Dermis blood vessel endothelial cell (primary cell): Measurements from ENCODE around the gene ZNF830. TPM values are rescaled to one million over a fixed set of nuclear protein-coding genes. Genes with fewer than 3 reads are reported as not detected.
A peak's percentile ranks its signal among the peaks of the same experiment; 100 is the strongest.
"Not testable (repeated sequence)": the region's sequence is repeated elsewhere in the genome, so short reads cannot be mapped to it uniquely, and the experiment has no call there.

Source experiments
- DNase-seq: peaks from one replicate; pipeline ENCODE4 v3.0.0; 2010
- total RNA-seq: library from RNA; depleted of rRNA; stranded (reverse); fragments of >200 nt; gene quantifications from 2 replicates; pipeline ENCODE4 v1.2.3, GENCODE V29; 2014

ZNF830 gene
- total RNA-seq, 1 donor from 2014 or later: 17.5 TPM

DNA sequence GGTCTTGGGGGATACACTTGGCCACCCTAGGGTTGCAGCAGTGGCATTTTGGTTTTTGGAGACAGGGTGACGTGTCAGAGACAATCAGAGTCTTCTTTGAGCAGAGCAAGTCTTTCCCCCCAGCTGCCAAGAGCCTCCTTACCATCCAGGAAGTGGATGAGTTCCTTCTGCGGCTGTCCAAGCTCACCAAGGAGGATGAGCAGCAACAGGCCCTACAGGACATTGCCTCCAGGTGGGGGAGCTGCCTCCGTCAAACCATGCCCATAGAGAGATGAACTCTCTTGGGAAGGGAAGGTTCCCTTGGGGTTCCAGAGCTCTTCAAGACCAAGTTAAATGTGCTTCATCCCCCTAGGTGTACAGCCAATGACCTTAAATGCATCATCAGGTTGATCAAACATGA, 30.3 kb downstream of the ZNF830 start:
- DNase-seq: no peak

DNA sequence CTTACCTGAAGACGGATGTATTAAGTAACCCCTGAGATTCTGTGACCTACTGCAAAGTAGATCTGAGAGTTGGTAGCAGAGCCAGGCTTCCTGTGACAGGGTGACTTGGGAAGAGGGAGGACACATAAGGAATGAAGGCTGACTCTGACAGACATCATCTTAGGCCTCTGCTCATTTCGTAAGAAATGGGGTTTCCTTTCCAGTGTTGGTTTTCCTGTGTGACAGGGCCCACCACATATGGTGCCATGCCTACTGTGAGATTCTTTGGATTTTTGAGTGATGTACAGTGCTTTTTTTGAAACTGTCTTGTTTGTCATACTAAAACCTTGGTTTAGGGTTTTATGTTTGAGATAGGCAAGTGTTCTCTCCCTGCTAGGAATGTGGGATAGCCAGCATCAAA, 31.7 kb downstream of the ZNF830 start:
- DNase-seq: no peak

DNA sequence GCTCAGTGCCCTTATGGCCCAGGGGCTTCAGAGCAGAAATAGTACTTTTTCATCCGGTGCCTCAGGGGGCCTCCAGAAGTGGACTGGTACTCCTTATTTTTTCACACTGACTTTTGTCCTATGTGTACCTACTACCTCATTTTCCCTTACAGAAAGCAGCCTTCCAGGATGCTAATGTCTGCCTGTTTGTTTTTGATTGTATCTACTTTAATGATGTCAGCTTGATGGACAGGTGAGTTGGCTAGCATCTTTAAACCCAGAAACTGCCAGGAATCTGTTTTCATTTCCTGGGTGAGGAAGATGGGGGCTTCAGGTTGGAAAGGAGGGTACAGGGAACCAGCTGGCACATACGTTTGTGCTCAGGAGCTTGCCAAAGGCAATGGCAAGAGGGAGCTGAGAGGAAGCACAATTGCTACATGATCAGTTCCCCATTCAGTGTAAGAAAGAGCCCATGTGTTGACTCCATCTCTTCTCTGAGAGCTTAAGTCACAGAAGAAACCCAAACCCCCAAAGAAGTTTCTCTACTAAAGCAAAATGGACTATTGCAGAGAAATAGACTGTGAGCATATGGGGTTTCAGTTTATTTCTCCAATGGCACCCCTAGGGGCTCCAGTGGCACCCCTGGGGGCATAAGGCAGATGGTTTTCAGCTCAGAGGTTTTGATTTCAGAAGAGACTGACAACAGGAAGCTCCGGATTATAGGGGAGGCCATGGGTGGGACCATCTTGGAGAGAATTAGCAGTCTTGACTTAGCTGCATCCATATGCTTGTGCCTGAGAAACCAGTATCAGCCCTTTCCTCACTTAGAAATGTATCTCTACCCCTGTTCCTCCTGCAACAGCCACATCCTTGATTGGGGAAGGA, 35.3 kb downstream of the ZNF830 start:
- no peak for DNase-seq

DNA sequence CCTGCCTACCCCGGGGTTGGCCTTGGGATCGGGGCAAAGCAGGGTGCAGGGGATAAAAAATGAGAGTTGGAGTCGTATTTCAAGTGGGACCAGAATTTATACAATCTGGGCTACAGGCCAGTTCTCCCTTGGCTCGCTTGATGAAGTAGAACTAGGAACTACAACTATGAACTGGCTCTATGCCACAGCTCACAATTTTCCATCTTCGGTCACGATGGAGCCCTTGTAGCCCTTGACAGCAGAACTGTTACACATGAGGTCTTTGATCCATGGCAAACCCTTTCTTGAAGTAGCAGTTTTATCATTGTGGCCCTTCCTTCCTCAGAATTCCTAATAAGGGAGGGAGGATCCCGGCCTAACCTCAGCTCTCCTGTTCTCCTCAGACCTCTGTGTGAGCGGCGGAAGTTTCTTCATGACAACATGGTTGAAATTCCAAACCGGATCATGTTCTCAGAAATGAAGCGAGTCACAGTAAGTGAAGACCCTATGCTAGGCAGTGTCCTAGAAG, 36.1 kb downstream of the ZNF830 start:
- no peak for DNase-seq

DNA sequence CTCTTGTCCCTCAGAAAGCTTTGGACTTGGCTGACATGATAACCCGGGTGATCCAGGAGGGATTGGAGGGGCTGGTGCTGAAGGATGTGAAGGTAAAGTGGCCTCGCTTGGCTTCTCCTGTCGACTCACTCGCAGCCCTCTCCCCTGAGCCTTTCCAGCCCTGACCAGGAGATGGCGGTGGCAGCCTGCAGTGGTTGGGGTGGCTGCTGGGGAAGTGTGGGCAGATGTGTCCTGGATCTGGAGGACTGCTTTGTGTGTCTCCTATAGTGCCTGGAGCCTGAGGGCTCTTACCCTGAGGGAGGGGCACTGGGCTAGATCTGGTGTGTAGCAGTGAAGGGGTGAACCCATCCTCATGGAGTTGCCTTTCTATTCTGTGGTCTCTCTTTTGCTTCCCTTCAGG, 36.9 kb downstream of the ZNF830 start:
- DNase-seq: peak; percentile 90

DNA sequence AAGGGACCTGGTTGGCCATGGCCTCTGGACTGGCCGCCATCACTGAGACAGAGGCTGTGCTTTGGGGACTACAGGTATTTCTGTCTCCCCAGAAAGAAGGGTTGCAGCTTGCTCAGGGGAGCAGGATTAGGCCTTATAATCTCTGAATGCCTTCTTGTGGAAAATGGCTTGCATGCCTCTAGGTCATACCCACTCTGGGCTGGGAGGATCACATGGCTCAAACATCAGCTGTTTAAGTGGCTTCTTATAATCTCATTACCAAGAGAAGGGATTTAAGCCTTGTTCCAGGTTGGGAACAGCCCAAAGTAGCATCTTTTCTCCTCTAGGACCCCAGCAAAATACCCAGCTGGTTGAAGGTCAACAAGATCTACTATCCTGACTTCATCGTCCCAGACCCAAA, 38.1 kb downstream of the ZNF830 start:
- DNase-seq: no peak

DNA sequence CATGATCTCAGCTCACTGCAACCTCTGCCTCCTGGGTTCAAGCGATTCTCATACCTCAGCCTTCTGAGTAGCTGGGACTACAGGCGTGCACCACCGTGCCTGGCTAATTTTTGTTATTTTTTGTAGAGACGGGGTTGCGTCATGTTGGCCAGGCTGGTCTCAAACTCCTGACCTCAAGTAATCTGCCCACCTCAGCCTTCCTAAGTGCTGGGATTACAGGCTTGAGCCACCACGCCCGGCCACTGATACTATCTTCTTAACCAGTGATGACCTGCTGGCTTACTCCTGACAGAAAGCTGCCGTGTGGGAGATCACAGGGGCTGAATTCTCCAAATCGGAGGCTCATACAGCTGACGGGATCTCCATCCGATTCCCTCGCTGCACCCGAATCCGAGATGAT, 39.6 kb downstream of the ZNF830 start:
- not testable (repeated sequence) for DNase-seq

DNA sequence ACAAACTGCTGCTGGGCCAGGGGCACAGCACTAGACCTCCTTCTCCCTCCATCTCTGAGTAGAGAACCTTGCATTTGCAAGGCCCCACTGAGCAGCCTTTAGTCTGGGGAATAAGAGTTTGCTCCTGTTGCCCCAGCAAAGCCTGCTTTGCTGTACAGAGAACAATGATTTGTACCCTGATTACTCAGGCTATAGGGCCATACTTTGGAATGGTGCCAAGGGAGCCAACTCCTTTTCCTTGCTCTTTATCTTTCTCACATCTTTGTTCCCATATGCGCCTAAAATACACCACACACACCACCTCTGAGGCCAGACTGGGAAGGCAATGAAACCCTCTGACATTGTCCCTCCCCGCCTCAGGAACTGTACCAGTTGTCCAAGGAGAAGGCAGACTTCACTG, 40.2 kb downstream of the ZNF830 start:
- DNase-seq: peak; percentile 50

DNA sequence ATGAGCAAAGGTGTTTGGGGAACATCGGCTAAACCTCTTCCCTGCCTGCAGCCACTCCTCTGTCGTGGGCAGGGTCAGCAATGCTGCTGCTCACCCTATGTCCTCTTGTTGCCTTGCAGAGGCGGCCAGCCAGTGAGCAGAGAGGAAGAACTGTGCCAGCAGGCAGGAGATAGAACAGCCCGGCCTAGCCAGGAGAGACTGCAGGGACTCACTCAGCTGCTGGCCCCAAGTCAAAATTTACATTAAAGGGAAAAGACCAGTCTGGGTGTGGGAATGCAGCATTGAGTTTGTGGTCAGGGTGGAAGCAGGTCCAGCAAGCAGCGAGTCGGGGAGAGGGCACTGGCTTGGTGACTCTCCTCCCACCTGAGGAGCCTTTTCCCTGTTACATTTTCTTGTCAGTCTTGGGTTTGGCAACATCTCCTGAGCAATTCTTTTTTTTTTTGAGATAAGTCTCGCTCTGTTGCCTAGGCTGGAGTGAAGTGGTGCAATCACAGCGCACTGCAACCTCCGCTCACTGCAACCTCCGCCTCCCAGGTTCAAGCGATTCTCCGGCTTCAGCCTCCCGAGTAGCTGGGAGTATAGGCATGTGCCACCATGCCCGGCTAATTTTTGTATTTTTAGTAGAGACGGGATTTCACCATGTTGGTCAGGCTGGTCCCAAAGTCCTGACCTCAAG, 41.7 kb downstream of the ZNF830 start:
- no peak for DNase-seq

DNA sequence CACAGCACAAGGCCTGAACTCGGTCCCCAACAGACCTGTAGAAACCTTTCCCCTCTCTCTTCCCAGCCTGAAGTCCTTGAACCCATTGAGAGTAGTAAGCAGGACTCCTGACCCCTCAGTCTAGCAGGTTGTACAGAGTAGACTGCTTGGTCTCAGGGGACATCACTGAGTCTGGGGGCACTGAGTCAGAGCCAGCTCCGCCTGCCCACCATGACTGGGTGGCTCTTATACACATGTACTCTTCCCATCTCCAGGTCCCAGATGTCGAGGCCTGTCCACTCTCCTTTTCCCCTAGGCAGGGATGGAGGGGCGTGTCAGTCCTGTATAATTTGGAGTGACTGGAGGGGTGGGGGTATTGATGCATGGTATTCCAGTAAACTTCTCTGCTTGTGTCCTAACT, 42.4 kb downstream of the ZNF830 start:
- no peak for DNase-seq

DNA sequence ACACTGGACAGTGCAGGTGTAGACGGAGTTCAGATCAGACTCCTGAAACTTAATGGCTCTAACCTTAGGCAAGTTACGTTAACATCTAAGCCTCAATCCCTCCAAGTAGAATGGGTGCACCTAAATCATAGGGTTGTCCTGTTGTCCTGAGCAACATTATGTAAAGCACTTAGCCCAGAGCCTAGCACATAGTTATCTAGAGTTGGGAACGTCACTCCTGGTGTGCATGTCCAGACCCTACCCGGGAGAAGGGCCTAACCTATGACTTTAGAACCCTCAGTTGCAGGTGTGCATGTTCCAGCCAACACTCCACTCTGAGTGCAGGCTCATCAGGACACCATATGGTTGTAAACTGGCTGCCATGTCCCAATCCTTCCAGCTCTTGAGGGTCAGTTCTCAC, 45.0 kb downstream of the ZNF830 start:
- DNase-seq: no peak

DNA sequence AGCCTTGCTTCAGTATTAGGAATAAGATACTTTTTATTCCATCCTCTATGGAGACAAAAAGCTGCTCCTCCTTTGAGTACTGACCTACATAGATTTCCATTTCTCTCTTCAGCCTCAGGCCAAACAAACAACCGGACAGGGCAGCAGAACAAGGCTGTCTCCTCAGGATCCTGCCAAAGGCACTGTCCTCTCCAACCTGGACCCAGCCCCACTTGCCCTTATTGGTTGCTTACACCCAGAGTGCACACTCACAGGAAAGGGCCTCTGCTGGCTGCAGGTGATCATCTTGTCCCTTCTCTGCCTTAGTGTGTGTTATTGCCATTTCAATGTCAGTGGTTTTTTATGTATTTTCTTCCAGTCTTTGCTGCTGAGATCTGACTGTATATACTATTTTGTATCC, 45.6 kb downstream of the ZNF830 start:
- no peak for DNase-seq

DNA sequence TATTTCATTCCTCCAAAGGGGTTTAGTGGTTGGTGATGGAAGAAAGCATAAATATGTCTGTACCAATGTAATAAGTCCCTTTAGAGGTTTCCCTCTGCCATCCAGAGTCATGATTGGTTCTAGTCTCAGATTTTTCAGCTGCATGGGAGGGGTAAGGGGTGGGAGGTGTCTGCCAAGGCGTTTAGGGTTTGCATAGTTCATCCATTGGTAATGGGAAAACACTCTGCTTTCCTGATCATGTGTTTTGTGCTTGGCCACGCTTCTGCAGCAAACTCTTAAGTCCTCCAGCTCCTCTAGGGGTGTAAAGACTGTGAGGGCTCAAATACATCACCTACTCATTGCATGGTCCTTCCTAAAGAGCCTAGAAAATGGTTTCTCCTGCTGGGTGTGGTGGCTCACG, 48.8 kb downstream of the ZNF830 start:
- no peak for DNase-seq

DNA sequence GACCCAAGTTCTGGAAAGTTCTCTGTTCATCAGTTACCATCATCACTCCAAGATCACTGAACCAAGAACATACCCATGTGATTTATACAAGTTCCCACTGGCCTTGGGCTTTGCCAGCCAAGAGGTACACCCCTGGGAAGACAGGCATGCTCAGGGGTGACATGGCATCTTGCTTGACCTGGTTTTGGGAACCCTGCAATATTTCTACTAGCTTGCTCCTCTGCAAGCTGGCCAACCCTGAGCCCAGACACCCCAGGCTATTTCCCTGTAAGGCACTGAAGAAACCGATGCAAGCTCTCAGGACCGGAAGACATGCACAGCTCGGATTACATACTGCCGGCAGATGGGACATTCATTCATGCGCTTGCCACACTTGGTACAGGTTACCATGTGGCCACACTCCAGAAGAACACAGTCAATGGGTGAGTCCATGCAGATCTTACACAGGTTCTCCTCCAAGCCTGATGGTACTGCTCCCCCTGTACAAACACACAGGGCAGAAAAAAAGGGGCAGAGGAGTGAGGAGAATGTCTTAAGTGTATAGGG, 50.4 kb downstream of the ZNF830 start:
- DNase-seq: no peak

Other genes starting within 250 kb of the ZNF830 start
- gene CCT6B, start 80 bp upstream of the ZNF830 start, total RNA-seq: 0.28 and 1.4 TPM in 2 replicates
- 23.1 and 37.8 TPM in 2 replicates for gene LIG3, start 19.0 kb downstream of the ZNF830 start, total RNA-seq
- 7.0 and 8.1 TPM in 2 replicates for gene RFFL, start 102.2 kb downstream of the ZNF830 start, total RNA-seq
- gene RAD51D, start 158.3 kb downstream of the ZNF830 start, total RNA-seq: 13.7 and 15.8 TPM in 2 replicates
- gene FNDC8, start 160.1 kb downstream of the ZNF830 start, total RNA-seq: not detected in 2 replicates
- 22.6 and 28.0 TPM in 2 replicates for gene NLE1, start 180.8 kb downstream of the ZNF830 start, total RNA-seq
- not detected in 2 replicates for gene UNC45B, start 186.3 kb downstream of the ZNF830 start, total RNA-seq
- not detected in 2 replicates for gene SLC35G3, start 232.9 kb downstream of the ZNF830 start, total RNA-seq